ENCODE measurements around the gene TOR2A.
"Not testable (repeated sequence)": the region's sequence is repeated elsewhere in the genome, so short reads cannot be mapped to it uniquely, and the experiment has no call there.

The TOR2A gene

GRCh38 chr9:127767909-127768331, 32.8 kb upstream of the TOR2A start:
- no peak for DNase-seq

- DNase-seq: no peak
Observed at GRCh38 chr9:127767410-127767809, 32.3 kb upstream of the TOR2A start.

DNA sequence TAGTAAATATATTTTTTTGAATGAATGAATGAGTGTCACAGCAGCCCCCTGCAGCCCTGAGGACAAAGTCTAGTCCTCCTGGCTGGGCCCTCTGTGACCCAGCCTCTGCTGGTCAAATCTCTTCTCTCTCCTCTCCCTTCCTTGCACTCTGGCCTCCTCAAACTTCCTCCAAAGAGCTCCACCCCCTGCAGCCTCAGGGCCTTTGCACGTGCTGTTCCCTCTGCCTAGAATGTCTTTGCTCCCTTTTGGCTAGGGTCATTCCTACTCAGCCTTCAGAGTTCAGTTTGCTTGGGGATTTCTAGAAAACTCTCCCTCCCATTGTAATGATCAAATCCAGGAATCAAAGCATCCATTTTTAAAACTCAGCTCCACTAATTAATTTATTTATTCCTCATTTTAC, 30.3 kb upstream of the TOR2A start:
- no peak for DNase-seq

GRCh38 chr9:127763918-127764384, 28.9 kb upstream of the TOR2A start:
- no peak for DNase-seq

- no peak for DNase-seq
Observed at GRCh38 chr9:127762111-127762676, 27.1 kb upstream of the TOR2A start.

DNA sequence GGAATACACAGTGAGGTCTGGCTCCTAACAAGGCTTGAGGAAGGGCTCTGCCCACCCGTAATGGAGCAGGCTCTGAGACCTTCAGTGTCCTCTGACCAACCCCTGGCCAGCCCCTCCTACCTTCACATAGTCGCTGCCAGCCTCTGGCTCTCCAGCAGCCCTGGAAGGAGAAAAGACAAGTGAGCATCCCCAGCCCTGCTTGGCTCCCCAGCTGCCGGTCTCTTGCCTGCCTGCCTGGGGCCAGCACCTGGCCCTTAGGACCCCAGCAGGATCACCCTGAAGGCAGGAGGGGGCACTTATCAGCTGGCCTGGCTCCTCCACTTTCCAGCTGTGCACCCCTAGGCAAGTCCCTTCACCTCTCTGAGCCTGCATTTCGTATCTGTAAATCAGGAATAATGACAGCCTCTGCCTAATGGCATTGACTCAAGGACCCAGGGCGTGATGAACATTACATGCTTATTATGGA, 26.4 kb upstream of the TOR2A start:
- no peak for DNase-seq

- no peak for DNase-seq
Observed at GRCh38 chr9:127761061-127761460, 26.0 kb upstream of the TOR2A start.

DNA sequence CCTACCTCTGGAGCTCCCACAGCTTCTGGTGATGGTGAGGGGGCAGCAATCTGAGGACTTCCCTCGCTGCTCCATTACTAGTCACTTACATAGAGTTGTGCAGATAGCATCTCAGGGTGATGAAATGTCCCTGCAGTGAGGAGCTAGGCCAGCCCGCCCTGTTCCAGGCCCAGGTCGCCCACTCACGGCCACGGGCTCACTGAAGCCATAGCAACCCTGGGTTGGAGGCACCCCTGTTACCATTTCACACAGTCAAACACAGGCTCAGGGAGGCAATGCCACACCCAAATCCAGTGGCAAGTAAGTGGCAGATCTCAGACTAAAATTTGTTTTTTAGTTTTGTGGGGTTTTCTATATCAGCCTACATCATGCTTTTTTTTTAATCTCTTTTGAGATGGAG, 23.7 kb upstream of the TOR2A start:
- DNase-seq: no peak

DNA sequence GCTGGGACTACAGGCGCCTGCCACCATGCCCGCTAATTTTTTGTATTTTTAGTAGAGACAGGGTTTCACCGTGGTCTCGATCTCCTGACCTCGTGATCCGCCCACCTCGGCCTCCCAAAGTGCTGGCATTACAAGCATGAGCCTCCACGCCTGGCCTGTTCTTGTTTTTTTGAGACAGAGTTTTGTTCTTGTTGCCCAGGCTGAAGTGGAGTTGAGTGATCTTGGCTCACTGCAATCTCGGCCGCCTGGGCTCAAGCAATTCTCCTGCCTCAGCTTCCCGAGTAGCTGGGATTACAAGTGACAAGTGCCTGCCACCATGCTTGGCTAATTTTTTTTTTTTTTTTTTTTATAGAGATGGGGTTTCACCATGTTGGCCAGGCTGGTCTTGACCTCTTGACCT, 21.7 kb upstream of the TOR2A start:
- not testable (repeated sequence) for DNase-seq

DNA sequence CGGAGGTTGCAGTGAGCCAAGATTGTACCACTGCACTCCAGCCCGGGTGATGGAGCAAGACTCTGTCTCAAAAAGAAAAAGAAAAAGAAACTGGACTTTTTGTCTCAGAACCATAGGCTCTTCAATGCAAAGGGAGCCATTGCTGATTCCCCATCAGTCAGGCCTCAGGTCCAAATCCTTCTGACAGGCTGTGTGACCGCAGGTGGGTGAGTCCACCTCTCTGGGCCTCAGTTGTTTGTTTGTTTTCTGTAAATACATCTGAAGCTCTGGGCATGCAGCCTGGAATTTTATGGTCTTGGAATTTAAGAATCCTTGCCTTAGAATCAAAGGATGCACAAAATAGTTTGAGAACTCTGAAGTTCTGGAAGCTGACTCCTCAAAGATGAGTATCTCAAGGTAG, 21.1 kb upstream of the TOR2A start:
- DNase-seq: no peak

DNA sequence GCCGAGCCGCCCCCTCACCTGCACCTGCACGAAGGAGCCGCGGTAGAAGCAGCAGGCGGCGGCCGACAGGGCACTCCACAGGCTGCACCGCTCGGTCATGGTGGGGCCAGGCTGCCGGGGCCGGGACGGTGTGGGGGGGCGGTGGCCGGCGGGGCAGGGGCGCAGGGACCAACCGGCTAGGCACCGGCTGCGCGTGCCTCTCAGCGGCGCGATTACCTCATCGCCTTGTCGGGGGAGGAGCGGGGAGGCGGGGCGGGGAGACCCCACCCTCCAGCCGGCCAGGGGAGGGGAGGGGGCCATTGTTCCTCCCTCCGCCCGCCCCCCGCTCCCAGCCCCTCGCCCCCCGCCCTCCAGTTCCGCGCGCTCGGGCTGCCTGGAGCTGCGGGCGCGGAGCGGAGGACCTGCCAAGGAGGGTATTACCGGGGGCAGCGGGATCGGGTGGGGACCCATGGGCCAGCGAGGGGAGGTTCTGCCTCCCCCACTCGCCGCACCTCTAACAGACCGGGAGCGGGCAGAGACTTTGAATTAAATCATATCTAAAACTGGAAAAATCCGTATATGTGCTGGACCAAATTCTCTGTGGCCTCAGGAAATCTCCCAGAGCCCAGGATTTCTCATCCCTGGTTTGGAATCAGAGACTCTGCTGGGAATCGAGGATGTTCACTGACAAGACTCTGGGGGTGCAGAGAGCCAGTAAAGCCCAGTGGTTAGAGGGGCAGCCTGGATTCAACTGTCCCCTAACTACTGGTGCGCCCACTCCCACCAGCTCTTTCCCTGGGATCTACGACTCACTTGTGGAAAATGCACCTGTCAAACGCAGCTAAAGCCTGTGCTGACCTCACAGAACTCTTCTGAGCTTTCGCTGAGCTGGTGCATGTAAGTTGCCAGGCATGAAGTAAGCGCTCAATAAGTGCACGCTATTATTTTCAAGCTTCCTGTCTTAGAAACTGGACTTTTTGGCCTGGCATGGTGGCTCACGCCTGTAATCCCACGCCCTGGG, 20.3 kb upstream of the TOR2A start:
- DNase-seq: peak; percentile 64

DNA sequence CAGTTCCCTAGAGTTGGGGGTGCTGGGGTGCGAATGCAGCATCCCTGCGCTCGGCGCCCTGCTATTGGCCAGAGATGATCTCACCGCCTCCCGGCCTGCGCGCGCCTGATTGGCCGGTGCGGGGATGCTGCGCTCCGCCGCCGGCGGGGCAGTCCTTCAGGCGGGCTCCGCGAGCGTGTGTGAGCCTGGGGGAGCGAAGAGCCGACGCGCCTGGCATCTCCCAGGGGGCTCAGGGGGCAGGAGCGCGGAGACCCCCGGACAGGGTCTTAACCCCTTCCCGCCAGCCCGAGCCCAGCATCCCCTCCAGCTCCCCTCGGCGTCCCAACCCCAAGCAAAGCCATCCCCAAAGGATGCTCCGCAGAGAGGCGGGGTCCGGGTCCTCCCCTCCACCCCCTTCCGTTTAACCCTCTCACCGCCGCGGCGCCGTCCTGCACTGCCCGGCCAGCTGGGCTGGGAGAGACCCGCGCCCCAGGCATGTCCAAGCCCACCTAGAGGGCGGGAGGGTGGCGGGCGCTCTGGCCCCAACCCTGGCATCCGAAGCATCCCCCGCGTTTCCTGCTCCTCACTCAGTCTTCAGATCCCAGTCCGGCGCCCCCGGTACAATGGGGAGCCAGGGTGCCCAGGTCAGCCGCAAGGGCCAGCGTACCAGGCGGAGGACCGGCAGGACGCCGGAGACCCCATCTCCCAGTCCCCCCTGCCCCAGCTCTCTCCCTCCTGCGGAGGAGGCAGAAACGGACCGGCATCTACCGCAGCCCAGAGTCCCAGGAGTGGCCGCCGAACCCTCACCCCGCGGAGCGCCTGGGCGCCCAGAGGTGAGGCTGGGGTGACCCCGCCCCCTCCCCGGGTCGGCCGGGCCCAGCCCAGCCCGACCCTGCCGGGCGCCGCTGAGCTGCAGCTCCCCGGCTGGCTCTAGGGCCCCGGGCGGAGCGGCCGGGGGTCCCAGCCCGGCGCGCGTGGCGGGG, 19.3 kb upstream of the TOR2A start:
- peak; percentile 93 for DNase-seq

DNA sequence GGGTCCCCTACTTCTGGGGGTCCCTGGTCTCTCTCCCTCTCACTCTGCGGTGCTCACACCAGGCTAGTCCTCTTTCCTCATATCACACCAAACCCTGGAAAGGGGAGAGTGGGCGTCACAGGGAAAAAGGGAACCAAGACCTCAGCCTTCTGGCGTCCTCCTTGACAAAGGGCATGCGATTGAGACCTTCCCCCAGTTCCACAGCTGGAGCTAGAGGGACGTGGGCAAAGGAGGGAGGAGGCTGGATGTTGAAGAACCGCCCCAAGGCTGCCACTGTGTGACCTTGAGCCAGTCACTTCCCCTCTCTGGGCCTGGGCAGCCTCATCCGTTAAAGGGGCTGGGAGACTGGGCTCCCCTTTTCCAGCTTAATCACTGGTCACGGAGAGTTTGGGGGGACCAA, 18.5 kb upstream of the TOR2A start:
- DNase-seq: no peak

DNA sequence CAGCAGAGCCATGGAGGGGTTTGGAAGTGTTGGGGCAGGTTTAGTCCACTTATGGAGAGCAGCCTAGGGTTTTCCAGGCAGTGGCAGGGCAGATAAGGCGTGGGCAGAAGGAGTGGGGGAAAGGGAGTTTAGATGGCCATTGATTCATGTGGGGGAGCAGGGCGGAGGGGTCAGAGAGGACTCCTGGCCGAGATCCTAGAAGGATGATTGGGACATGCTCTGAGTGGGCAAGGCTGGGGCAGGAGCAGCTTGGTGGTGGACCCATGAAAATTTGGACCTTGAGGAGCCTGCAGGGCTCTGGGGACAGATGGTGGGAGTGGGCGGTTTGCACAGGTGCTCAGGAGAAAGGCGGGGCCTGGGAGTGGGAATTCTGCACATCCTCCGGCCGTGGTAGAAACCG, 18.1 kb upstream of the TOR2A start:
- no peak for DNase-seq

DNA sequence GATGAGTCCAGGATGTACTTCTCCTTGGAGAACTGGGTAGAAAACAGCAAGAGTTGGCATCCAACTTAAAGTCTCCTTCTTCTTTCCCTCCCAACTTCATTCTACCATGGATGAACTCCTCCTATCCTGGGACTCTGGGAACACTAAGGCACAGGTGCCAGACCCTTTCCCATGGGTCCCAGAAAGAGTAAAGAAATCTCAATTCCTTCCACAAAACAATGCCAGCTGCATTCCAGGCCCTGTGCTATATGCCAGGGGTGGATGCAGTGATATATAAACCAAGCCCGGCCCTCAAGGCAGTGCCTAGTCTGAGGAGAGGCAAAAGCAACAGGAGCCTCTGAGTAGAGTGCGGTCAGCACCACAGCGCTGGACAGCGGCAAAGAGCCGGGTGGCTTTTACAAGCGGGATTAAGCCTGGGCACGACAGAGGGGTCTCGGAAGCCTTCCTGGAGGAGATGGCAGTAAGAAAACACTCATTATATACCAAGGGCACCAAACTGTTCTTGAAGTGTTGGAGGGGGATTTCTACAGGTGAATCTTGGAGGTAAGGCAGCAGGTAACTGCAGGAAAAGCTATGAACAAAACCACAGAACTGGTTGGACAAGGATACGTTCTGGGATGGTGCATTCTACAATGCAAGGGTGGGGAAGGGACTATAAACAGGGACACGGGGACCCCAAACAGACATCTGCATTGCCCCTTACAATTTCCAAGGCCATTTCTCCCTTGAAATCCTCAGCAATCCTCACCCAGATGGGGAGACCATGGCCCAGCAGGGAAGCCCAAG, 16.4 kb upstream of the TOR2A start:
- DNase-seq: no peak

DNA sequence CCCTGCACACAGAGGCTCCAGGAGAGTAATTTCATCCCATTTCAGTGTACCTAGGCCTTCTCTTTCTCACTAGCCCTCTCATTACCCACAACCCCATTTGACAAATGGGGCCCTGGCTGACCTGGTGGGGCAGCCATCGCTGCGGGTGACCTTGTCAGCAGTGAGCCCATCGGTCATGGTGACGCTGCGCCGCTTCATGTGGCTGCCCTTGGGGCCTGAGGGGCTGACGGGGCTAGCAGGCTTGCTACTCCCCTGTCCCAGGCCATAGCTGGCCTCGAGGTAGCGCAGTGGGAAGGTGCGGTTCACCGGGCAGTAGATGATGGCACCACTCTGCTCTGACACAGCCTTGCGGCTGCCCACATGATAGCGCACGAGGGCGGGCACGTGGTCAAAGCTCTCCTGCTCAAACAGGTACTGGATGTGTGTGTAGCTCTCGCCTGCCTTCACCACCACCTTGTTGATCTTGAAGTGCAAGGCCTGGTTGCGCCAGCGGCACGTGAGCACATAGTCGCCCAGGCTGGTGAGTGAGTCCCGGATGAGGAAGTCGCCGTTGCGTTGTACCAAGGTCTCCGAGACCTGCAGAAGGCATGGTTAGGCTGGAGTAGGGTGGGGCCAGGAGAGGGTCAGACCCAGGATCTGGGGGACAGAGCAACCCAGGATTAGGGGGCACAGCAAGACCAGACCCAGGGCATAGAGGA, 14.1 kb upstream of the TOR2A start:
- DNase-seq: no peak

DNA sequence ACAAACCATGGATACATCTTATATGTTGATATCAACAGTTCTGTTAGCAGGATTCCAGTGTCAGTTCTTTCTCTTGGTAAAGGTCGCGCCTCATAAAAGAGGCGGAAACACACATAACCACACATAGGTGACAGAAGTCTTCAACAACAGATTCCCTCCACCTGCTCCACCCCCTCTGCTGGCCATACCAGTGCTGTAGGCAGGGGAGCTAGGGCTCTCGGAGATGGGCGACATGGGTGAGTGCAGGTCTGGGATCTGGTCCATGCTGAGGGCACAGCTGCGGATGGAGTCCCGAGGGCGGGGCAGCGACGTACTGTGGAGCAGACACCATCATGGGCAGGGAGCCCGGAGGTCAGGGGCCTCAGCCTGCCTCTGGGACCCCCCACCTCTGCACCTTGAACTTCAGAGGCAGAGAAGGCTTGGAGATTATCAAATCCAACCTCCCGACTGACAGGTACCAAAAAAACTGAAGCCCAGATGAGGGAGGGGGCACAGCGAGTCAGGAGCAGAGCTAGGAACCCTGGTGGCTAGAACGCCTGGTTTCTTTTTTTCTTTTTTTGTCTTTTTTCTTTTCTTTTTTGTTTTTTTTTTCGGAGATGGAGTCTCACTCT, 12.0 kb upstream of the TOR2A start:
- DNase-seq: no peak

GRCh38 chr9:127744398-127745110, 9.5 kb upstream of the TOR2A start:
- DNase-seq: no peak

GRCh38 chr9:127742435-127743088, 7.5 kb upstream of the TOR2A start:
- peak; percentile 95 for DNase-seq

Data from retina (tissue), 1 donor.